GM12891 (cell line): ENCODE data around the gene SHB.
"Not testable (repeated sequence)": the region's sequence is repeated elsewhere in the genome, so short reads cannot be mapped to it uniquely, and the experiment has no call there.

Experiments
- DNase-seq: peaks from one replicate; pipeline ENCODE4 v3.0.0; 2011; ENCODE audit warnings: low spot score; ENCODE audit not compliant: insufficient read length
- FAIRE-seq: peaks from 2 replicates; lab custom pipeline; 2011; peaks lifted over from hg19 to GRCh38; lab: Jason Lieb, UNC
- PAX5 ChIP-seq: IDR thresholded peaks from 2 replicates; pipeline ENCODE4 v1.6.1; 2011; ENCODE audit warnings: low read length, moderate library complexity, mild to moderate bottlenecking; ENCODE audit not compliant: insufficient read depth, severe bottlenecking
- POLR2A ChIP-seq: IDR thresholded peaks from 2 replicates; pipeline ENCODE4 v1.6.1; 2011; ENCODE audit warnings: low read depth, low read length, control low read depth
- POLR2AphosphoS5 ChIP-seq: IDR thresholded peaks from 2 replicates; pipeline ENCODE4 v1.6.1; 2011; ENCODE audit warnings: low read depth, low read length, control low read depth
- POU2F2 ChIP-seq: IDR thresholded peaks from 2 replicates; pipeline ENCODE4 v1.6.1; 2011; ENCODE audit warnings: low read depth, mild to moderate bottlenecking, control low read depth, low read length, moderate library complexity
- SPI1 ChIP-seq: IDR thresholded peaks from 2 replicates; pipeline ENCODE4 v1.6.1; 2011; ENCODE audit warnings: low read depth, low read length, control low read depth
- TAF1 ChIP-seq: IDR thresholded peaks from 2 replicates; pipeline ENCODE4 v1.6.1; 2011; ENCODE audit warnings: low read depth, low read length, control low read depth

Gene SHB

GRCh38 chr9:37889536-37889935, 179.5 kb downstream of the SHB start:
- TF ChIP-seq TAF1 (no peak), POLR2A (no peak), PAX5 (no peak), SPI1 (no peak), POLR2AphosphoS5 (no peak), POU2F2 (no peak)
- FAIRE-seq (no peak), DNase-seq (no peak)

GRCh38 chr9:37887977-37888583, 180.9 kb downstream of the SHB start:
- DNase-seq, FAIRE-seq: not testable (repeated sequence)

GRCh38 chr9:37880916-37881479, 188.0 kb downstream of the SHB start:
- TF ChIP-seq POU2F2: no peak
- no peak for TF ChIP-seq TAF1
- TF ChIP-seq POLR2AphosphoS5: no peak
- no peak for DNase-seq
- FAIRE-seq: no peak

GRCh38 chr9:37876376-37876775, 192.7 kb downstream of the SHB start:
- DNase-seq: no peak
- TF ChIP-seq PAX5 (no peak), SPI1 (no peak), POLR2AphosphoS5 (no peak), POU2F2 (no peak), POLR2A (no peak), TAF1 (no peak)
- FAIRE-seq: no peak

- TF ChIP-seq PAX5: no peak
- TF ChIP-seq POLR2AphosphoS5: no peak
- no peak for TF ChIP-seq POLR2A
- no peak for TF ChIP-seq TAF1
- TF ChIP-seq SPI1: no peak
- no peak for TF ChIP-seq POU2F2
- FAIRE-seq (no peak), DNase-seq (no peak)
Observed at GRCh38 chr9:37873955-37874354, 195.1 kb downstream of the SHB start.

GRCh38 chr9:37870799-37871176, 198.2 kb downstream of the SHB start:
- FAIRE-seq: no peak
- TF ChIP-seq POU2F2 (no peak), SPI1 (no peak), TAF1 (no peak)
- no peak for DNase-seq

- FAIRE-seq (no peak), DNase-seq (no peak)
- TF ChIP-seq TAF1: no peak
- no peak for TF ChIP-seq POLR2A
- no peak for TF ChIP-seq SPI1
- TF ChIP-seq POU2F2: no peak
- no peak for TF ChIP-seq PAX5
- no peak for TF ChIP-seq POLR2AphosphoS5
Observed at GRCh38 chr9:37870081-37870798, 198.8 kb downstream of the SHB start.
